PFSK-1 (cell line): ENCODE data around the gene VCL.

ENCODE experiments used
- POLR2AphosphoS5 ChIP-seq: IDR thresholded peaks from 2 replicates; pipeline ENCODE4 v1.6.1; 2012; ENCODE audit warnings: low read depth, mild to moderate bottlenecking, control low read depth, low read length, moderate library complexity
- REST ChIP-seq, 2 experiments: IDR thresholded peaks; 2 replicates each; pipeline versions ENCODE4 v1.6.1 to v1.8.0; 2011 to 2012; ENCODE audit warnings: low read depth in 2 of 2, low read length in 2 of 2, control low read depth in 1 of 2, inconsistent platforms in 1 of 2, mild to moderate bottlenecking in 1 of 2, moderate library complexity in 1 of 2; ENCODE audit not compliant: insufficient read depth in 1 of 2
- SIN3A ChIP-seq: IDR thresholded peaks from 2 replicates; pipeline ENCODE4 v1.6.1; 2012; ENCODE audit warnings: mild to moderate bottlenecking, low read length, moderate library complexity, borderline replicate concordance; ENCODE audit not compliant: insufficient read depth
- TAF1 ChIP-seq: IDR thresholded peaks from 2 replicates; pipeline ENCODE4 v1.6.1; 2012; ENCODE audit warnings: low read length, control low read depth, borderline replicate concordance; ENCODE audit not compliant: insufficient read depth

- TF ChIP-seq TAF1: no peak
- no peak for TF ChIP-seq SIN3A
- TF ChIP-seq POLR2AphosphoS5: no peak
- no peak for TF ChIP-seq REST (IDR thresholded peaks at IDR 0.05; ENCODE audit: insufficient read depth in 1 of 2, low read depth in 2 of 2, low read length in 2 of 2)
These were observed 167.0 kb downstream of the VCL start for GRCh38 chr10:74164716-74165529.
